Epithelial cell of esophagus (primary cell): Measurements from ENCODE around the gene PIR.

Experiments
- DNase-seq: peaks from one replicate; pipeline ENCODE4 v3.0.0; 2010; ENCODE audit warnings: low read depth
- H3K4me3 ChIP-seq: 2 replicates; pipeline ENCODE4 v1.5.1; 2011; ENCODE audit warnings: mild to moderate bottlenecking, low read length, control low read depth
- CTCF ChIP-seq: IDR thresholded peaks from 2 replicates; pipeline ENCODE4 v1.5.1; 2011; ENCODE audit warnings: low read depth, mild to moderate bottlenecking, low read length, control low read depth, inconsistent platforms; ENCODE audit not compliant: insufficient read depth; ENCODE audit errors: missing control alignments

The PIR gene

GRCh38 chrX:15496824-15497223 lies 3.7 kb upstream of the PIR start:
- TF ChIP-seq CTCF, result no peak
- H3K4me3 ChIP-seq, result no peak overlapping the region
- no peak for DNase-seq

GRCh38 chrX:15495801-15496200 lies 2.7 kb upstream of the PIR start:
- TF ChIP-seq CTCF, result no peak
- H3K4me3 ChIP-seq, result no peak overlapping the region
- no peak for DNase-seq

DNA sequence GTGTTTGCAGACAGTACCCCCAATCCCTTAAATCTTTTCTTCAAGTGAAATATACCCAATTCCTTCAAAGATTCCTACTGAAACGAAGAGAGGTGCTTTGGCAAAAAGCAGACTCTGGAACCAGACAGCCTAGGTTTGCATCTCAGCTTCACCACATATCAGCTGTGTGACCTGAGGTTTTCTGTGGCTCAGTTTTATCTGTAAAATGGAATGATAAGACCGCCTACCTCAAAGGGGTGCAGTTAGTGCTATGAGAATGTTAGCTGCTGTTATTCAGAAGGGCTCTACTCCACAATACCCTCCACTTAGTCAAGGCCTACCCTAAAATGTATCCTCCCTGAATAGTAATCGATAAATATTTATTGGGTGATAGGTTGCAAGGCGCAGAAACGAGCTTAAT lies 664 bp downstream of the PIR start:
- DNase-seq, result no peak
- no peak for TF ChIP-seq CTCF
- peak overlapping the region; percentile 59 for H3K4me3 ChIP-seq

DNA sequence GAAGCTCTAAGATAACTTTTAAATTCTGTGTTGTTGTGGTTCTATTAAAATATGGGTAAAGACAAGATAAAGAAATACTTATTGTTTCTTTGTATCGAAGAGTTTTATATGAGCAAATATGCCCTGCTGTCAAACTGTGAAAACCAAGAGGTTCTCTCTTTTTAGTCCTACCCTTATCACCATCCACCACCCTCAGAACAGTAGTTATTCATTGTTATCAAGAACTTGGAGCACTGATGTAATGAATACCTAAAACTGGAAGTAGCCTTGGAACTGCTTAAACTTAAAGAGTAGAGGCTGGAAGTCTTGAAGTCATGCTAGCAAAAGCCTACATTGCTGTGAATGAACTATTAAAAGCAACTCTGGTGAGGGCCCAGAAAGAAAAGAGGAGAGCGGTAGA lies 9.2 kb downstream of the PIR start:
- H3K4me3 ChIP-seq, result no peak overlapping the region
- no peak for TF ChIP-seq CTCF
- DNase-seq, result no peak

DNA sequence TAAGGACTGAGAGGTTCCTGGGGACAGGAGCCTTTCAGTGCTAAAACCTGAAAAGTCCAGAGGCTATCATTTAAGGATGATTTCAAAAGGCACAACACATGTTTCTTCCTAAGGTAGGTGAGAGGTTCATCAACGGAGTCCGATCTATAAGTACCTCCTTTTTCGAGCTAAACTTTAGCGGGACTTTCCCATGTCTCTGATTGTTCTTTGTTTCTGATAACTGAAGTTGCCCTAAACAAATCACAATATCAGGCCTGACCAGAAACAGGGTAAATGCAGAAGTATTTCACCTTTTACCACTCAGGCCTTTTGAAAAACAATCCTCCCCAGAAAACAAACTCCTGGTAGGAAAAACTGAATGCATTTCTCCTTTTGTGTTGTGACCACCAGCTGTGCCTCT lies 17.6 kb downstream of the PIR start:
- no peak overlapping the region for H3K4me3 ChIP-seq
- no peak for TF ChIP-seq CTCF
- peak; percentile 18 for DNase-seq

- DNase-seq, result peak; percentile 88
- no peak overlapping the region for H3K4me3 ChIP-seq
- no peak for TF ChIP-seq CTCF
These were observed 18.1 kb downstream of the PIR start for GRCh38 chrX:15475021-15475420.

- no peak overlapping the region for H3K4me3 ChIP-seq
- DNase-seq, result peak; percentile 54
- no peak for TF ChIP-seq CTCF
These were observed 19.1 kb downstream of the PIR start for GRCh38 chrX:15474028-15474427.
